GM12891 (cell line): ENCODE data around the gene PRKAG3.

Experiments
- PAX5 ChIP-seq: IDR thresholded peaks from 2 replicates; pipeline ENCODE4 v1.6.1; 2011; ENCODE audit warnings: low read length, moderate library complexity, mild to moderate bottlenecking; ENCODE audit not compliant: insufficient read depth, severe bottlenecking
- POLR2A ChIP-seq: IDR thresholded peaks from 2 replicates; pipeline ENCODE4 v1.6.1; 2011; ENCODE audit warnings: low read depth, low read length, control low read depth
- POLR2AphosphoS5 ChIP-seq: IDR thresholded peaks from 2 replicates; pipeline ENCODE4 v1.6.1; 2011; ENCODE audit warnings: low read depth, low read length, control low read depth
- SPI1 ChIP-seq: IDR thresholded peaks from 2 replicates; pipeline ENCODE4 v1.6.1; 2011; ENCODE audit warnings: low read depth, low read length, control low read depth

DNA sequence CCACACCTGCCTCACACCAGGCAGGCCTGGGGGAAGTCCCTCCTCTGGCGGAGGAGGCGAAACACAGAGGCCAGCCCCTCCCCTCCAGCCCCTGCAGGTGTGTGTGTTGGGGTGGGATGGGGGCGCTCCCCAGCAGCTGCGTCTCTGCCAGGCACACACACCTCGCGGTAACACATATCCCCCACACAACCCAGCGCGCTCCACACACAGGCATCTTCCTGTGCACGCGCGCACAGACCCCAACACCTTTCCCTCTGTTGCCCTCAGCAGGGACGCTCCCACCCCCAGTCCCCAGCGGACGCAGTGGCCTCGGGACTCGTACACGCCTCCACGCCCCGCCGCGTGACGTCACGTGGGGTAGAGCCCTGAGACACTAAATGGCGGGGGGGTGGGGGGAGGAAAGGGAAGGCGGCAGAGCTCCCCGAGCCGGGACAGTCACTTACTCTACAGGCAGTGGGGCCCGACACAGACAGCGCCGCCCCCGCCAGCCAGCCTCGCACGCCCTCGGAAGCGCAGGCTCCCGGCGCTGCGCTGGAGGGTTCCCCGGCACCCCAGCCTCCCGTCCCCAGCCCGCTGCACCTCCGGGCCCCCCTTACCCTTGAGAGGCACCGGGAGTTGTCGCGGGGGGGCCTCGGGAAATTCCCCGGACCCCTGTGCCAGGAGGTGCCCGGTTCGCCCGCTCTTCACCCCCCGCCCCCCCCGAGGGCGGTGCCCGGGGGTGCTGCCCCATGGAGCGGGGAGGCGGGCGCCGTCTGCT, 48.7 kb upstream of the PRKAG3 start, which contains the start of gene WNT10A:
- TF ChIP-seq POLR2A (0 out of 2 replicates have a peak, but pooled peaks have one; percentile 23), PAX5 (no peak), POLR2AphosphoS5 (no peak), SPI1 (no peak)
